Suprapubic skin (tissue), 4 donors: ENCODE data around the gene ATP6V1G1.

Experiments
- POLR2A ChIP-seq, 2 donors: fragments of 450-650 bp; IDR thresholded peaks; one replicate each; pipeline ENCODE4 v1.6.1; 2017; ENCODE audit warnings: antibody characterized with exemption in 2 of 2, mild to moderate bottlenecking in 2 of 2, moderate library complexity in 2 of 2
- POLR2AphosphoS5 ChIP-seq, 3 donors: sonication (generic); formaldehyde crosslinking; IDR thresholded peaks; one replicate each; pipeline ENCODE4 v1.6.1; 2017; ENCODE audit warnings: antibody characterized with exemption in 3 of 3
- TF ChIP-seq, protein P1 (sequence below), 2 donors: fragments of 200-600 bp in 1 of 2; fragments of 450-650 bp in 1 of 2; sonication (generic) in 1 of 2; IDR thresholded peaks; one replicate each; pipeline ENCODE4 v1.5.1; 2016 to 2019; ENCODE audit warnings: antibody characterized with exemption in 2 of 2, mild to moderate bottlenecking in 1 of 2, moderate library complexity in 1 of 2

DNA sequence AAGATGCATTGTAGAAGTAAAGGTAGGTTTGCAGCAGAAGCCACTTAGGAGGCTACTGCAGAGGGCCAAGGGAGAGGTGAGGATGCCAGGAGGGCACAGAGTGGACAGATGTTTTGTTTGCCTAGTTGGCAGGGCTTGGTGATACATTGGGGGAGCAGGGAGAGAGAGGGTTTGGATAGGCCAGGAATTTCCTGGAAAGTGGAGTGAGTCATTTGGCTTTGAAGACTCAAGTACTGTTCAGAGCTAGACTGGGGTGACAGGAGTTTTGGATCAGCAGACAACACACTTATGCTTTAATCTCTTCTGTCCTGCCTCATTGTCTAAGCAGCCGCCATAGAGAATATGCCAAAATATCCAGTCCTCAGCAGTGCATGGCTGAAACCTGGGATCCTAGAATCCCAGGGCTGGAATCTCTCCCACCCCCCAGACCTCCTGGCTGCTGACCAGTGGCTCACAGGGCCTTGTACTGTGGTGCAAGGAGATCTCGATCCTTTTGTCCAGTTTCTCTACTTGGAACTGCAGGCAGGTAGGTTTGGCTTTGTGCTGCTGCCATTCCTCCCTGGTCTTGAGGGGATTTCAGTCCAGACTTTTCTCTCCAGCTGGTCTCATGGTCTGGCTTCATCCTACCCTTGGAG lies 34.5 kb downstream of the ATP6V1G1 start:
- TF ChIP-seq, protein P1, sequence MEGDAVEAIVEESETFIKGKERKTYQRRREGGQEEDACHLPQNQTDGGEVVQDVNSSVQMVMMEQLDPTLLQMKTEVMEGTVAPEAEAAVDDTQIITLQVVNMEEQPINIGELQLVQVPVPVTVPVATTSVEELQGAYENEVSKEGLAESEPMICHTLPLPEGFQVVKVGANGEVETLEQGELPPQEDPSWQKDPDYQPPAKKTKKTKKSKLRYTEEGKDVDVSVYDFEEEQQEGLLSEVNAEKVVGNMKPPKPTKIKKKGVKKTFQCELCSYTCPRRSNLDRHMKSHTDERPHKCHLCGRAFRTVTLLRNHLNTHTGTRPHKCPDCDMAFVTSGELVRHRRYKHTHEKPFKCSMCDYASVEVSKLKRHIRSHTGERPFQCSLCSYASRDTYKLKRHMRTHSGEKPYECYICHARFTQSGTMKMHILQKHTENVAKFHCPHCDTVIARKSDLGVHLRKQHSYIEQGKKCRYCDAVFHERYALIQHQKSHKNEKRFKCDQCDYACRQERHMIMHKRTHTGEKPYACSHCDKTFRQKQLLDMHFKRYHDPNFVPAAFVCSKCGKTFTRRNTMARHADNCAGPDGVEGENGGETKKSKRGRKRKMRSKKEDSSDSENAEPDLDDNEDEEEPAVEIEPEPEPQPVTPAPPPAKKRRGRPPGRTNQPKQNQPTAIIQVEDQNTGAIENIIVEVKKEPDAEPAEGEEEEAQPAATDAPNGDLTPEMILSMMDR (IDR thresholded peaks at IDR 0.05), result no peak
- no peak for TF ChIP-seq POLR2A (IDR thresholded peaks at IDR 0.05)
- no peak for TF ChIP-seq POLR2AphosphoS5 (IDR thresholded peaks at IDR 0.05)
